Liver (tissue), 9 donors: ENCODE measurements around the gene SYNGR3. TPM values are rescaled to one million over a fixed set of nuclear protein-coding genes. Genes with fewer than 3 reads are reported as not detected.
"Not testable (repeated sequence)": the region's sequence is repeated elsewhere in the genome, so short reads cannot be mapped to it uniquely, and the experiment has no call there.

Experiments
- DNase-seq: peaks from one replicate; pipeline ENCODE4 v3.0.0-alpha.2; 2017; ENCODE audit warnings: low spot score
- H3K27ac ChIP-seq, 2 donors: one replicate each; pipeline ENCODE4 v1.7.0; 2013; ENCODE audit warnings: inconsistent platforms in 2 of 2, low read length in 2 of 2, control low read depth in 1 of 2, low read depth in 1 of 2, mild to moderate bottlenecking in 1 of 2
- H3K27me3 ChIP-seq, 4 donors: one replicate each; pipeline versions ENCODE4 v1.6.1 to v1.7.0; 2013; ENCODE audit warnings: low read length in 3 of 4, inconsistent platforms in 1 of 4, mild to moderate bottlenecking in 1 of 4, moderate library complexity in 1 of 4; ENCODE audit not compliant: control insufficient read depth in 4 of 4, insufficient read depth in 4 of 4
- H3K36me3 ChIP-seq, 4 donors: one replicate each; pipeline versions ENCODE4 v1.6.1 to v1.7.0; 2013; ENCODE audit warnings: low read length in 3 of 4, mild to moderate bottlenecking in 3 of 4, low read depth in 1 of 4, moderate library complexity in 1 of 4; ENCODE audit not compliant: control insufficient read depth in 4 of 4, insufficient read depth in 3 of 4
- H3K4me1 ChIP-seq, 4 donors: one replicate each; pipeline versions ENCODE4 v1.6.1 to v1.7.0; 2013; ENCODE audit warnings: low read length in 3 of 4, mild to moderate bottlenecking in 3 of 4, moderate library complexity in 1 of 4; ENCODE audit not compliant: control insufficient read depth in 4 of 4, insufficient read depth in 4 of 4
- H3K4me3 ChIP-seq, 3 donors: one replicate each; pipeline versions ENCODE4 v1.6.1 to v1.7.0; 2013; ENCODE audit warnings: low read length in 3 of 3, control low read depth in 1 of 3, low read depth in 1 of 3, mild to moderate bottlenecking in 1 of 3
- H3K9ac ChIP-seq, 2 donors: one replicate each; pipeline ENCODE4 v1.7.0; 2013; ENCODE audit warnings: low read length in 2 of 2, mild to moderate bottlenecking in 2 of 2, moderate library complexity in 2 of 2, control low read depth in 1 of 2, low read depth in 1 of 2
- H3K9me3 ChIP-seq, 4 donors: one replicate each; pipeline versions ENCODE4 v1.6.1 to v1.7.0; 2013; ENCODE audit warnings: low read length in 3 of 4; ENCODE audit not compliant: control insufficient read depth in 4 of 4
- CTCF ChIP-seq: fragments of 150-350 bp; IDR thresholded peaks from 2 replicates; pipeline ENCODE4 v1.5.1; 2017; ENCODE audit warnings: improper control_type of control experiment, low read depth, low read length; ENCODE audit not compliant: missing input control
- EGR1 ChIP-seq, 2 donors: IDR thresholded peaks; 2 replicates each; pipeline ENCODE4 v1.6.1; 2016 to 2018; ENCODE audit warnings: antibody characterized with exemption in 2 of 2, low read depth in 2 of 2
- FOXA1 ChIP-seq: IDR thresholded peaks from 2 replicates; pipeline ENCODE4 v1.6.1; 2016; ENCODE audit warnings: antibody characterized with exemption
- GABPA ChIP-seq, 2 donors: IDR thresholded peaks in 1 of 2; conservative IDR thresholded peaks in 1 of 2; 2 replicates each; pipeline ENCODE4 v1.6.1; 2016; ENCODE audit warnings: antibody characterized with exemption in 2 of 2, mild to moderate bottlenecking in 1 of 2, moderate library complexity in 1 of 2
- HNF4A ChIP-seq, 2 donors: conservative IDR thresholded peaks; 2 replicates each; pipeline ENCODE4 v1.6.1; 2016; ENCODE audit warnings: antibody characterized with exemption in 2 of 2, mild to moderate bottlenecking in 2 of 2
- HNF4G ChIP-seq: IDR thresholded peaks from 2 replicates; pipeline ENCODE4 v1.6.1; 2016; ENCODE audit warnings: antibody characterized with exemption
- JUND ChIP-seq, 2 donors: IDR thresholded peaks; 2 replicates each; pipeline ENCODE4 v1.6.1; 2016; ENCODE audit warnings: antibody characterized with exemption in 2 of 2
- RAD21 ChIP-seq, 2 donors: IDR thresholded peaks; 2 replicates each; pipeline ENCODE4 v1.6.1; 2016; ENCODE audit warnings: antibody characterized with exemption in 2 of 2, mild to moderate bottlenecking in 2 of 2
- RXRA ChIP-seq, 2 donors: IDR thresholded peaks; 2 replicates each; pipeline ENCODE4 v1.6.1; 2017 to 2018; ENCODE audit warnings: antibody characterized with exemption in 2 of 2, mild to moderate bottlenecking in 1 of 2
- SP1 ChIP-seq: IDR thresholded peaks from 2 replicates; pipeline ENCODE4 v1.6.1; 2018; ENCODE audit warnings: antibody characterized with exemption, mild to moderate bottlenecking
- YY1 ChIP-seq: IDR thresholded peaks from 2 replicates; pipeline ENCODE4 v1.6.1; 2016; ENCODE audit warnings: antibody characterized with exemption, mild to moderate bottlenecking
- ZBTB33 ChIP-seq: IDR thresholded peaks from 2 replicates; pipeline ENCODE4 v1.6.1; 2016; ENCODE audit warnings: antibody characterized with exemption
- WGBS: extraction: QIAGEN DNeasy Blood & Tissue Kit; methylation state at CpG from one replicate; pipeline ENCODE4 v1.1.7; 2013; 5-methylcytosine and 5-hydroxymethylcytosine counted together
- polyA plus RNA-seq, 2 donors: library from polyadenylated mRNA; stranded (reverse) in 1 of 2; unstranded in 1 of 2; fragments of 200-250 nt in 1 of 2; fragments of >200 nt in 1 of 2; fragmentation: Nextera tagmentation in 1 of 2; extraction: Ambion mirVana in 1 of 2; gene quantifications; one replicate each; pipeline versions ENCODE4 v1.2.1 to v1.2.3, GENCODE V29; 2013 to 2015
- total RNA-seq, 2 donors: library from RNA; depleted of rRNA; stranded (reverse); fragments of >200 nt; gene quantifications; one replicate each; pipeline ENCODE4 v1.2.3, GENCODE V29; 2014
- donor health status: healthy.
- donor health status: healthy.
- donor health status: healthy.
- donor health status: healthy.
- donor health status: healthy.

SYNGR3 gene
- total and polyA plus RNA-seq, 4 donors = 0.09 to 0.47 (median 0.17) TPM; not detected in 1

GRCh38 chr16:1953734-1954133, 36.0 kb upstream of the SYNGR3 start (continued):
- TF ChIP-seq ZBTB33 = no peak

GRCh38 chr16:1957434-1958142, 32.2 kb upstream of the SYNGR3 start:
- not testable (repeated sequence) for H3K9me3 ChIP-seq, H3K4me3 ChIP-seq, H3K27me3 ChIP-seq, DNase-seq, H3K9ac ChIP-seq, H3K27ac ChIP-seq
- WGBS = 93% methylated on average over 21 of the region's 22 CpGs
- Histone ChIP-seq H3K4me1 (peaks cover 2 to 19% (median 15%) of the 10 kb centered on the region in 4 donors), H3K36me3 (peaks cover 0 to 14% (median 6%) of the 10 kb centered on the region in 4 donors)

DNA sequence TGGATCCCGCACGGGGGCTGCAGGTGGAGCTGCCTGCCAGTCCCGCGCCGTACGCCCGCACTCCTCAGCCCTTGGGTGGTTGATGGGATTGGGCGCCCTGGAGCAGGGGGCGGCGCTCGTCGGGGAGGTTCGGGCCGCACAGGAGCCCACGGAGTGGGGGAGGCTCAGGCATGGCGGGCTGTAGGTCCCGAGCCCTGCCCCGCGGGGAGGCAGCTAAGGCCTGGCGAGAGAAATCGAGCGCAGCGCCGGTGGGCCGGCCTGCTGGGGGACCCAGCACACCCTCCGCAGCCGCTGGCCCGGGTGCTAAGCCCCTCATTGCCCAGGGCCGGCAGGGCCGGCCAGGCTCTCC, 31.7 kb upstream of the SYNGR3 start:
- not testable (repeated sequence) for H3K4me3 ChIP-seq, H3K27me3 ChIP-seq, H3K9me3 ChIP-seq, H3K27ac ChIP-seq, H3K9ac ChIP-seq, DNase-seq
- peaks cover 3 to 20% (median 15%) of the 10 kb centered on the region in 4 donors for H3K4me1 ChIP-seq
- WGBS = 70% methylated on average over 30 of the region's 30 CpGs
- peaks cover 0 to 19% (median 6%) of the 10 kb centered on the region in 4 donors for H3K36me3 ChIP-seq

GRCh38 chr16:1958715-1959268, 31.0 kb upstream of the SYNGR3 start:
- H3K4me3 ChIP-seq = peak overlapping the region in 1 of 3 donors; percentile 92
- H3K9me3 ChIP-seq = no peaks in the 10 kb centered on the region
- TF ChIP-seq FOXA1 = no peak
- no peak for TF ChIP-seq JUND (IDR thresholded peaks at IDR 0.05)
- no peak for TF ChIP-seq HNF4A (conservative IDR thresholded peaks at IDR 0.05)
- 29% methylated on average over 14 of the region's 14 CpGs for WGBS
- peaks cover 0 to 26% (median 7%) of the 10 kb centered on the region in 4 donors for H3K36me3 ChIP-seq
- peaks cover 4 to 26% (median 21%) of the 10 kb centered on the region in 4 donors for H3K4me1 ChIP-seq
- H3K9ac ChIP-seq = peak overlapping the region in 1 of 2 donors; percentile 72
- H3K27ac ChIP-seq = peak overlapping the region in 1 of 2 donors; percentile 50
- no peak for DNase-seq
- no peaks in the 10 kb centered on the region for H3K27me3 ChIP-seq

DNA sequence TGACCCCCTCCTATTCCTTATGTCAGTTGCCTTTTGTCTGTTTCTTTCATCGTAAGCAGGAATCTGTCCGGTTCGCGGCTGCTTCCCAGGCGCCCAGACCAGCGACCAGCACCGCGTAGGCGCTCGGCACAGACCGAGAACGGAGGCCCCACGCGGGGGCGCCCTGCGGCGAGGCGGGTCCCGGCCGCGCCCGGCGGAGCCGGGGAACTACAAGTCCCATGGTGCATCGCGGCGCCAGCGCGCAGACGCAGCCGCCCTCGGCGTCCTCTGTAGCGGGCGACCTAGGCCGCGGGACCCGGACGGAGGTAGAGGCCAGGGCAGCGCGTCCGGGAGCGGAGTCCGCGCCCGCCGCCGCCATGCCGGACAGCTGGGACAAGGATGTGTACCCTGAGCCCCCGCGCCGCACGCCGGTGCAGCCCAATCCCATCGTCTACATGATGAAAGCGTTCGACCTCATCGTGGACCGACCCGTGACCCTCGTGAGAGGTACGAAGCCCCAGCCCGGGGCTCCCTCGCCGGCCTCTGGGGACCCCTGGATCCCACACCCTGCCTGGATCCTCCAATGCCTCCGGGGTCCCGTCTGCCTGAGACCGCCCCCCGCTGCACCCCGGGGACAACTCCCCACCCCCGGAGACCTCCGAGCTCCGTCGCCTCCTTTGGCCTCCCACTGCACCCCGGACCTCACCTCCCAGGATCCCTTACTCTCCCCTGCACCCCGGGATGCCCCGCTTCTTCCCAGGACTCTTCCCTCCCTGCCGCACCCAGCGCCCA, 30.3 kb upstream of the SYNGR3 start, which contains the start of gene NDUFB10:
TSS of gene NDUFB10 (plus strand) at position 270 of the 771 bp plus-strand sequence. CDS start at position 357, 87 bp downstream.
- Histone ChIP-seq H3K36me3 (peaks cover 0 to 26% (median 7%) of the 10 kb centered on the region in 4 donors), H3K4me1 (peaks cover 4 to 28% (median 23%) of the 10 kb centered on the region in 4 donors), H3K27me3 (no peaks in the 10 kb centered on the region), H3K9ac (peak within 1 kb of the TSS; percentile 45 to 72), H3K9me3 (no peaks in the 10 kb centered on the region), H3K4me3 (peak within 1 kb of the TSS; percentile 80 to 92 (median 90)), H3K27ac (peak within 1 kb of the TSS; percentile 50 to 77)
- under 1% methylated on average over 79 of the region's 79 CpGs for WGBS
- TF ChIP-seq YY1 = peak; percentile 73
- TF ChIP-seq GABPA (IDR thresholded peaks at IDR 0.05 in 1 of 2, conservative IDR thresholded peaks at IDR 0.05 in 1 of 2) = peak in 1 of 2 donors; percentile 58
- TF ChIP-seq RAD21 (IDR thresholded peaks at IDR 0.05) = peak in 1 of 2 donors; percentile 50
- TF ChIP-seq RXRA (IDR thresholded peaks at IDR 0.05) = no peak
- TF ChIP-seq CTCF = peak; percentile 49
- no peak for TF ChIP-seq SP1
- TF ChIP-seq EGR1 (IDR thresholded peaks at IDR 0.05; ENCODE audit: low read depth in 2 of 2) = peak in 1 of 2 donors; percentile 35
- no peak for TF ChIP-seq HNF4G
- DNase-seq = peak; percentile 96
